NCI-H2029 (cell line): Measurements from ENCODE around the gene CKAP5.
"Not testable (repeated sequence)": the region's sequence is repeated elsewhere in the genome, so short reads cannot be mapped to it uniquely, and the experiment has no call there.

Source experiments
- DNase-seq: peaks from one replicate; lab custom pipeline; 2025; lab: John Stamatoyannopoulos, UW

Gene CKAP5

DNA sequence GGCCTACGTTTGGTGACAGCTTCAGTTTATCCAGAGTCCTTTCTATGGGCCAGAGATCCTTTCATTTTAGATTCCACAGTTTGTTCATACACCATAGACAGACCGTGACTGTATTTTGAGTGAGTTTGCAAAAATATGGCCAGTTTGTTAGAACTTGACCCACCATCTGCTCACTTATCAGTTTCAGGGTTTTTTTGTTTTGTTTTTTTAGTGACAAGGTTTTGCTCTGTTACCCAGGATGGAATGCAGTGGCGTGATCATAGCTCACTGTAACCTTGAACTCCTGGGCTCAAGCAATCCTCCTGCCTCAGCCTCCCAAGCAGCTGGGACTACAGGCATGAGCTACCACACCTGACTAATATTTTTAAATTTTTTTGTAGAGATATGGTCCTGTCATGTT lies 9.1 kb upstream of the CKAP5 start:
- DNase-seq, result no peak

GRCh38 chr11:46850829-46851380 lies 4.8 kb upstream of the CKAP5 start:
- no peak for DNase-seq

GRCh38 chr11:46849631-46850030 lies 3.6 kb upstream of the CKAP5 start:
- no peak for DNase-seq

DNA sequence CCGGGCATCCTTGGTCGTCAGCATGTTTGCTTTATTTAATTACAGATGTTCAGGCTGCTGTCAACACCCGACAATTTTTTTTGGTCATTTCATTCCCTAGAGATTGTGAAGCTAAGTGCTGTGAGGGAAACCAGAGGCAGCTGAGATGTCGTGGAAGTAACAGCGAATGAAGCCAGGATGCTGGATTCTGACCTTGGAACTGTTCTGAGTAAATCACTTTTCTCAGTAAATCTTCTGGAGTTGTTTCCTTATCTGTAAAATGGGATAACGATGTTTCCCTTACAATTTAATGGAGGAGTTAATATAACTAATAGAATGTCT lies 390 bp upstream of the CKAP5 start:
- no peak for DNase-seq

DNA sequence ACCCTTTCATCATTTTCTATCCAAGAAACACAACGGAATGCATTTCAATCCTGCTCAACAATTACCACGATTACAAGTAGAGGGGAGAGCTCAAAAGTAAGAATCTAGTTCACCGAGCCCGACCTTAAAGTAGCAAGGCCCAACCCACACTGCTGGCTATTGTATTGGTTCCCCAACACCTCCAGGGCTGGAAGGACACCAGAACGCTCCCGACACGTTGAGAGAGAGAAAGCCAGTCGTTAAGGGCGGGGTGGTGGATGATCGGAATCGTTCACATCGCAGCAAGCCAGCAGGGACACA lies 690 bp downstream of the CKAP5 start:
- DNase-seq, result peak; percentile 33

- no peak for DNase-seq
These were observed 6.0 kb downstream of the CKAP5 start for GRCh38 chr11:46840116-46840515.

- no peak for DNase-seq
These were observed 7.6 kb downstream of the CKAP5 start for GRCh38 chr11:46838501-46838900.

GRCh38 chr11:46837860-46838259 lies 8.2 kb downstream of the CKAP5 start:
- DNase-seq, result no peak

- DNase-seq, result no peak
These were observed 9.2 kb downstream of the CKAP5 start for GRCh38 chr11:46836870-46837269.

GRCh38 chr11:46836431-46836830 lies 9.6 kb downstream of the CKAP5 start:
- no peak for DNase-seq

- no peak for DNase-seq
These were observed 10.2 kb downstream of the CKAP5 start for GRCh38 chr11:46835897-46836296.

GRCh38 chr11:46834821-46835220 lies 11.3 kb downstream of the CKAP5 start:
- no peak for DNase-seq

DNA sequence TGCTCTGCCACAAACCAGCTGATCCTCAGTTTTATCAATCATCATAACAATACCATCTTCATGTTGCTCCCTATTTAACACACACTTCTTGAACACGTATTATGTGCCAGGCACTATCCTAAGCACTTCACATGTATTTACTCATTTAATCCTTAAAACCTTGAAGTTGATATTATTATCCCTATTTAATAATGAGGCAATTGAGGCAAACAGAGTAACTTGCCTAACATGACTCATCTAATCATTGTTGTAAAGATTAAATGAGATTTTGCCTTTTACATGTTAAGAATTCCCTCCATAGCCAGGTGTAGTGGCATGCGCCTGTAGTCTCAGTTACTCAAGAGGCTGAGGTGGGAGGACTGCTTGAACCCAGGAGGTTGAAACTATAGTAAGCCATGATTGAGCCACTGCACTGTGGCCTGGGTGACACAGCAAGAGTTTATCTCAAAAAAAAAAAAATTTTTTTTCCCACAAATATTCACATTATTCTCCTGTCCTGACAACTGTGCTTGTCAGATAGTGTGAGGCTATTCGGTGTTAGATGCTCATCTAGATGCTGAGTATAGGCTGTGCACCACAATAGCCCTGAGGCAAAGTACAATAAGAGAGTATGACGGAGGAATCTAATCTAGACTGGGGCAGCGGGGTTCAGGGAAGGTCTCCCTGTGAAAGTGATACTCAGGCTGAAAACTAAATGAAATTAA lies 13.4 kb downstream of the CKAP5 start:
- DNase-seq, result no peak

GRCh38 chr11:46827995-46828394 lies 18.1 kb downstream of the CKAP5 start:
- no peak for DNase-seq

GRCh38 chr11:46826310-46827044 lies 19.6 kb downstream of the CKAP5 start:
- DNase-seq, result peak; percentile 78

- no peak for DNase-seq
These were observed 37.2 kb downstream of the CKAP5 start for GRCh38 chr11:46808799-46809431.

DNA sequence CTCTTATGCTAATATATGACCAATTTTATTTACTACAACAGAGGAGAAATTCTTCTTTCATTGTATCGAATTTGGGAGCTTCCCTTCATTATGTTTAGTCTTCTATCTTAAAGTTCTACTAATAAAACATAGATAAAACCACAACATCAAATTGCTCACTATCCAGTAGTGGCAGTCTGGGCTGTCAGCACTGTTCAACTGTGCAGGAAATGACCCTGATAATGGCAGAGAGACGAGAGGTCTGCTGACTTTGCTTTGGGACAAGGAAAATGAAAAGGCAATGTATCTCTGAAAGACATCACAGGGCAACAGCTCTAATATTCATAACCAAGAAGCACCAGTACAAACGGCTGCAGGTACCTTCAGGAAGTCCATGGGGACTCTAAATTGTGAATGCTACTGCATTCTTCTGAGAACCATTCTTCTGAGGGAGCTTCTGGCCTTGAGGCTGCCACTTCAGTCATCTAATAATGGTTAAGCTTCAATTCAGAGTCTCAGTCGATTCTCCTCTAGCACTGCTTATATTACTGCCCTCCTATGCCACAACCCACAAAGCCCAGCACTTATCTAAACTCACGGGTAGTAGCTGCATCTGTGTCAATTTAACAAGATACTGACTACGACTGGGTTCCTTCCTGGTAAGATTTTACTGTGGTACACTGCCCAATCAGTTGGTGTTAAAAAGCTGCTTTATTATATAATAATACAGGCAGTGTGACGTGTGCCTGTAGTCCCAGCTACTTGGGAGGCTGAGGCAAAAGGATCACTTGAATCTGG lies 44.2 kb downstream of the CKAP5 start:
- DNase-seq, result no peak

GRCh38 chr11:46800177-46800576 lies 45.9 kb downstream of the CKAP5 start:
- no peak for DNase-seq

DNA sequence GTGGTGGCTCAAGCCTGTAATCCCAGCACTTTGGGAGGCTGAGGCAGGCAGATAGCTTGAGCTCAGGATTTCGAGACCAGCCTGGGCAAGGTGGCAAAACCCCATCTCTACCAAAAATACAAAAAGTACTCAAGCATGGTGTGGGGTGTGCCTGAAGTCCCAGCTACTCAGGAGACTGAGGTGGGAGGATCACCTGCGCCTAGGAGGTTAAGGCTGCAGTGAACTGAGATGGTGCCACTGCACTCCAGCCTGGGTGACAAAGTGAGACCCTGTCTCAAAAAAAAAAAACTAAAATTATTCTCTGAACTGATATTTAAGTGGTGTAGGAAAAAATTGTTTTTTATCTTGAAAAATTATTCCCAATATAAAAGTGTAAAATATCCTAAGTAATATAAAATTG lies 46.4 kb downstream of the CKAP5 start:
- not testable (repeated sequence) for DNase-seq

DNA sequence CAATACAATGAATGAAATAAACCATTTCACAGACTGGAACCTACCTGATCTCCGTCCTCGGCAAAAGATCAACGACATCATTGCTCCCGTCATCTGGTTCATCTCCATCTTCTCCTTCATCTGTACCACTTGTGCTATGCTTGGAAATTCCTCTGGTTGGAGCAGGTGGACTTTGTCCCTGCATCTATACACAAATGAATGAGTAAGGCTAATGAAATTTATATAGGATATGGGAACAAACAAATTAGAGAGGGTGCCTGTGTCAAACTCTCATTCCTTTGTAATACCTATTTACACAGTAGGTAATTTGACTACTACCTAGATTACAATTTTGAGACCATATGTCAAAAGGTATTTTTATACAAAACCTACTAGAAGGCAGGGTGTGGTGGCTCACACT lies 67.7 kb downstream of the CKAP5 start:
- no peak for DNase-seq

GRCh38 chr11:46776878-46777277 lies 69.2 kb downstream of the CKAP5 start:
- no peak for DNase-seq

DNA sequence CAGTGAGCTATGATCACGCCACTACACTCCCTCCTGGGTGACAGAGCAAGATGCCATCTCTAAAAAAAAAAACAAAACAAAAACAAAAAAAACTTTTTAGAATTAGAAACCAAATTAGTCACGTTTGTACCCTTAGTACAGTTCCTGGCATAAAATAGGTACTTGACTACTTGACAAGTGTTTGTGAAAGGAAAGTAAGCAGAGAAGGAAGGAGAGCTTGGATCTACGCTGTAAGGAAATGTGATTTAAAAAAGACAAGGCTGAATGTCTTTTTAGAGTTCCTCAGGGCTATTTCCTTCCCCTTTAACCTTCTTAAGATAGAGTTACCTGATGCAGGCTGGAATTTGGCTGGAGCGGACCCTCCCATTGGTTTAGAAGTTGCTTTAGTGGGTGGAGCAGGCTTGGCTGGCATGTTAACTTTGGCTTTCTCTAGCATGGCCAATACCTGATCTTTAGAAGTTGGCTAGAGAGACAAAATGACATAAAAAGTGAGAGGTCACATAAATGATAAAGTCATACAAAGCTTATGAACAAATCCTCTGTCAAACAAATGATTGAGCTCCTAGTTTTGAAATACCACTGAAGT lies 76.4 kb downstream of the CKAP5 start:
- no peak for DNase-seq
